Measurements from ENCODE around the gene PLCD3.
A peak's percentile ranks its signal among the peaks of the same experiment; 100 is the strongest.

The PLCD3 gene

GRCh38 chr17:45135192-45135977 is 3.1 kb upstream of the PLCD3 start, which contains the start of gene ACBD4:
Gene ACBD4 (plus strand): TSS chr17:45135687. CDS start chr17:45136145, 458 bp downstream.
- H2AFZ ChIP-seq (ENCODE audit: low read depth, low read length, severe bottlenecking): peak within 1 kb of the TSS; percentile 88
- TF ChIP-seq CTCF (IDR thresholded peaks at IDR 0.05; ENCODE audit: insufficient read depth, low read length, poor library complexity, severe bottlenecking): peak; percentile 100
- no peak for TF ChIP-seq EZH2phosphoT487 (conservative IDR thresholded peaks at IDR 0.05; ENCODE audit: low read length)
- peak within 1 kb of the TSS; percentile 51 for H3K9ac ChIP-seq (ENCODE audit: low read length)
- H3K4me3 ChIP-seq (ENCODE audit: insufficient read depth, low read length, poor library complexity, severe bottlenecking): peak within 1 kb of the TSS; percentile 49
- no peak within 1 kb of the TSS for H3K27ac ChIP-seq (ENCODE audit: low read depth, low read length)
- H3K9me2 ChIP-seq (replicated peaks; ENCODE audit: insufficient read depth, low read length): no peaks in the 10 kb centered on the region
- H3K79me2 ChIP-seq (ENCODE audit: insufficient read depth, low read length): no peaks in the 10 kb centered on the region
- H3K36me3 ChIP-seq (ENCODE audit: low read length): no peaks in the 10 kb centered on the region
- no peaks in the 10 kb centered on the region for H3K9me3 ChIP-seq (ENCODE audit: insufficient read depth, low read length)
- peaks cover 4% of the 10 kb centered on the region; the same call in 1 of the 2 replicates for H3F3A ChIP-seq (ENCODE audit: insufficient read depth)
- no peaks in the 10 kb centered on the region for H4K20me1 ChIP-seq (ENCODE audit: low read depth, low read length)
- no peaks in the 10 kb centered on the region for H3K27me3 ChIP-seq (ENCODE audit: low read length)
- H3K4me2 ChIP-seq (ENCODE audit: low read depth, low read length, poor library complexity, severe bottlenecking): peak within 1 kb of the TSS; percentile 58

- Histone ChIP-seq H3K79me2 (ENCODE audit: insufficient read depth, low read length) (no peaks in the 10 kb centered on the region), H4K20me1 (ENCODE audit: low read depth, low read length) (no peaks in the 10 kb centered on the region), H3K4me3 (ENCODE audit: insufficient read depth, low read length, poor library complexity, severe bottlenecking) (peak overlapping the region; percentile 63), H3K9ac (ENCODE audit: low read length) (peak overlapping the region; percentile 61), H2AFZ (ENCODE audit: low read depth, low read length, severe bottlenecking) (peak overlapping the region; percentile 95), H3K4me2 (ENCODE audit: low read depth, low read length, poor library complexity, severe bottlenecking) (peak overlapping the region; percentile 83), H3K36me3 (ENCODE audit: low read length) (no peaks in the 10 kb centered on the region), H3K27me3 (ENCODE audit: low read length) (no peaks in the 10 kb centered on the region), H3F3A (ENCODE audit: insufficient read depth) (peaks cover 4% of the 10 kb centered on the region; the same call in 1 of the 2 replicates), H3K9me2 (replicated peaks; ENCODE audit: insufficient read depth, low read length) (no peaks in the 10 kb centered on the region), H3K9me3 (ENCODE audit: insufficient read depth, low read length) (no peaks in the 10 kb centered on the region), H3K27ac (ENCODE audit: low read depth, low read length) (peak overlapping the region; percentile 54)
- TF ChIP-seq CTCF (IDR thresholded peaks at IDR 0.05; ENCODE audit: insufficient read depth, low read length, poor library complexity, severe bottlenecking) (peak; percentile 64), EZH2phosphoT487 (conservative IDR thresholded peaks at IDR 0.05; ENCODE audit: low read length) (no peak)
Measured at GRCh38 chr17:45132572-45133463, 503 bp upstream of the PLCD3 start.

- no peak overlapping the region for H3K27ac ChIP-seq (ENCODE audit: low read depth, low read length)
- peak overlapping the region; percentile 63 for H3K4me3 ChIP-seq (ENCODE audit: insufficient read depth, low read length, poor library complexity, severe bottlenecking)
- peak overlapping the region; percentile 69 for H3K4me2 ChIP-seq (ENCODE audit: low read depth, low read length, poor library complexity, severe bottlenecking)
- H2AFZ ChIP-seq (ENCODE audit: low read depth, low read length, severe bottlenecking): no peak overlapping the region
- H3K79me2 ChIP-seq (ENCODE audit: insufficient read depth, low read length): no peaks in the 10 kb centered on the region
- TF ChIP-seq CTCF (IDR thresholded peaks at IDR 0.05; ENCODE audit: insufficient read depth, low read length, poor library complexity, severe bottlenecking) (peak; percentile 86), EZH2phosphoT487 (conservative IDR thresholded peaks at IDR 0.05; ENCODE audit: low read length) (no peak)
- H3F3A ChIP-seq (ENCODE audit: insufficient read depth): peaks cover 4% of the 10 kb centered on the region; the same call in 1 of the 2 replicates
- no peaks in the 10 kb centered on the region for H3K9me2 ChIP-seq (replicated peaks; ENCODE audit: insufficient read depth, low read length)
- no peaks in the 10 kb centered on the region for H3K9me3 ChIP-seq (ENCODE audit: insufficient read depth, low read length)
- H3K27me3 ChIP-seq (ENCODE audit: low read length): no peaks in the 10 kb centered on the region
- H4K20me1 ChIP-seq (ENCODE audit: low read depth, low read length): no peaks in the 10 kb centered on the region
- no peaks in the 10 kb centered on the region for H3K36me3 ChIP-seq (ENCODE audit: low read length)
- H3K9ac ChIP-seq (ENCODE audit: low read length): peak overlapping the region; percentile 61
Measured at GRCh38 chr17:45131616-45132319, 547 bp downstream of the PLCD3 start.

All from SU-DHL-6 (cell line).